Adrenal gland (tissue), 5 donors: ENCODE measurements around the gene POMGNT1.

ENCODE experiments used
- CTCF ChIP-seq, 6 experiments: fragments of 450-650 bp in 4 of 6; fragments of 200-600 bp in 2 of 6; sonication (generic) in 1 of 6; IDR thresholded peaks; 1 replicate in 5 of 6; 2 replicates in 1 of 6; pipeline versions ENCODE4 v1.5.1 to v1.8.0; 2016 to 2021; ENCODE audit warnings: antibody characterized with exemption in 6 of 6, mild to moderate bottlenecking in 2 of 6, moderate library complexity in 1 of 6
- POLR2A ChIP-seq, 2 donors: fragments of 450-650 bp; IDR thresholded peaks; one replicate each; pipeline ENCODE4 v1.6.1; 2017; ENCODE audit warnings: antibody characterized with exemption in 2 of 2, mild to moderate bottlenecking in 2 of 2, moderate library complexity in 1 of 2
- donor health status: DM: no; HTN: no; CAD: no.

DNA sequence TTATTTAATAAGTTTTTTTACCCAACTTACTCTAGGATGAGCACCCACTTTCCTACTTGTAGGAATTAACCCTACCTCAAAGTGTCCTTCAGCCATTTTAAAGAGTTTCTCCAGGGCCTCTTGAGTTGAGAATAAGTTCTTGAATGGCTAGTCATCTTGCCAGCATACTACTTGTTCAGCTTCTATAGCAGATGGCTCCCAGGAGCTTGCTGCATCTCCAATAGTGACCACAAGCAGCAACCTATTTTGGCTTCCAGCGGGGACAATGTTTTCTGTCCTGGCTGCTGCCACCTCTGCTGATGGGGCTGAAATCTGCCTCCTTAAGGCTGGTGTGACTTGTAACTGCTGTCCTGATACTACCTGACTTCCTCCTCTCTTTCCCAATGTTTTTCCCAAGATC, 45.0 kb downstream of the POMGNT1 start:
- TF ChIP-seq CTCF (IDR thresholded peaks at IDR 0.05) (no peak), POLR2A (IDR thresholded peaks at IDR 0.05) (no peak)
